WTC11 (cell line): ENCODE data around the gene TLX2. TPM values are rescaled to one million over a fixed set of nuclear protein-coding genes. Genes with fewer than 3 reads are reported as not detected.

Source experiments
- ATF1 ChIP-seq: sonication (generic); formaldehyde crosslinking; IDR thresholded peaks from 2 replicates; pipeline ENCODE4 v1.8.1; 2023; ENCODE audit warnings: mild to moderate bottlenecking, moderate library complexity, missing genetic modification reagents
- CBFB ChIP-seq: sonication (generic); formaldehyde crosslinking; IDR thresholded peaks from 2 replicates; pipeline ENCODE4 v1.8.1; 2022; ENCODE audit warnings: mild to moderate bottlenecking, low read depth, missing genetic modification reagents
- ELF4 ChIP-seq: sonication (generic); formaldehyde crosslinking; IDR thresholded peaks from 2 replicates; pipeline ENCODE4 v1.8.1; 2022; ENCODE audit warnings: low read depth, mild to moderate bottlenecking, moderate library complexity, missing genetic modification reagents
- ESRRA ChIP-seq: sonication (generic); formaldehyde crosslinking; IDR thresholded peaks from 2 replicates; pipeline ENCODE4 v1.8.1; 2022; ENCODE audit warnings: mild to moderate bottlenecking, missing genetic modification reagents, borderline replicate concordance
- ETV6 ChIP-seq: sonication (generic); formaldehyde crosslinking; IDR thresholded peaks from 2 replicates; pipeline ENCODE4 v1.8.1; 2022; ENCODE audit warnings: mild to moderate bottlenecking, missing genetic modification reagents
- FOXJ3 ChIP-seq: sonication (generic); formaldehyde crosslinking; IDR thresholded peaks from 2 replicates; pipeline ENCODE4 v1.9.0; 2021; ENCODE audit warnings: missing genetic modification reagents, mild to moderate bottlenecking, borderline replicate concordance
- FOXK1 ChIP-seq: sonication (generic); formaldehyde crosslinking; IDR thresholded peaks from 2 replicates; pipeline ENCODE4 v1.8.0; 2022; ENCODE audit warnings: mild to moderate bottlenecking, moderate library complexity, missing genetic modification reagents
- JAZF1 ChIP-seq: fragments of 250-450 bp; sonication (Bioruptor Pico); IDR thresholded peaks from 2 replicates; pipeline ENCODE4 v1.9.0; 2021; ENCODE audit warnings: moderate library complexity, mild to moderate bottlenecking, inconsistent platforms
- NFYB ChIP-seq: sonication (generic); formaldehyde crosslinking; conservative IDR thresholded peaks from 2 replicates; pipeline ENCODE4 v1.8.0; 2022; ENCODE audit warnings: low read depth, missing genetic modification reagents
- PRRX2 ChIP-seq: fragments of 250-450 bp; sonication (Bioruptor Pico); IDR thresholded peaks from 2 replicates; pipeline ENCODE4 v1.8.0; 2021; ENCODE audit warnings: mild to moderate bottlenecking
- RORB ChIP-seq: fragments of 250-450 bp; sonication (Bioruptor Pico); IDR thresholded peaks from 2 replicates; pipeline ENCODE4 v1.9.0; 2021; ENCODE audit warnings: mild to moderate bottlenecking
- SMAD4 ChIP-seq: sonication (generic); formaldehyde crosslinking; IDR thresholded peaks from 2 replicates; pipeline ENCODE4 v1.8.0; 2022; ENCODE audit warnings: mild to moderate bottlenecking, missing genetic modification reagents
- SOX15 ChIP-seq: fragments of 250-450 bp; sonication (Bioruptor Pico); IDR thresholded peaks from 2 replicates; pipeline ENCODE4 v1.9.0; 2021; ENCODE audit warnings: mild to moderate bottlenecking
- SP1 ChIP-seq: sonication (generic); formaldehyde crosslinking; conservative IDR thresholded peaks from 2 replicates; pipeline ENCODE4 v1.8.1; 2022; ENCODE audit warnings: missing genetic modification reagents
- ZNF423 ChIP-seq: fragments of 250-450 bp; sonication (Bioruptor Pico); IDR thresholded peaks from 2 replicates; pipeline ENCODE4 v2.1.2; 2022; ENCODE audit warnings: mild to moderate bottlenecking, moderate library complexity
- total RNA-seq: library from RNA; stranded (reverse); gene quantifications from 3 replicates; pipeline ENCODE4 v1.2.3, GENCODE V29; 2021
- TF ChIP-seq, protein P1 (sequence below): fragments of 250-450 bp; sonication (Bioruptor Pico); IDR thresholded peaks from 2 replicates; pipeline ENCODE4 v1.9.0; 2021; ENCODE audit warnings: mild to moderate bottlenecking, borderline replicate concordance
- TF ChIP-seq, protein P2 (sequence below): sonication (generic); formaldehyde crosslinking; IDR thresholded peaks from 2 replicates; pipeline ENCODE4 v1.8.1; 2023; ENCODE audit warnings: mild to moderate bottlenecking, missing genetic modification reagents, borderline replicate concordance
- TF ChIP-seq, protein P3 (sequence below): sonication (generic); formaldehyde crosslinking; IDR thresholded peaks from 2 replicates; pipeline ENCODE4 v1.8.1; 2023; ENCODE audit warnings: mild to moderate bottlenecking, missing genetic modification reagents, moderate library complexity
- TF ChIP-seq, protein P4 (sequence below): sonication (generic); formaldehyde crosslinking; IDR thresholded peaks from 2 replicates; pipeline ENCODE4 v1.8.1; 2023; ENCODE audit warnings: mild to moderate bottlenecking, missing genetic modification reagents
- TF ChIP-seq, protein P5 (sequence below): sonication (generic); formaldehyde crosslinking; IDR thresholded peaks from 2 replicates; pipeline ENCODE4 v1.8.1; 2022; ENCODE audit warnings: low read depth, mild to moderate bottlenecking, moderate library complexity, missing genetic modification reagents, borderline replicate concordance
- TF ChIP-seq, protein P6 (sequence below): sonication (generic); formaldehyde crosslinking; IDR thresholded peaks from 2 replicates; pipeline ENCODE4 v1.8.0; 2022; ENCODE audit warnings: mild to moderate bottlenecking, missing genetic modification reagents
- TF ChIP-seq, protein P7 (sequence below): fragments of 250-450 bp; sonication (Bioruptor Pico); IDR thresholded peaks from 2 replicates; pipeline ENCODE4 v1.9.0; 2021; ENCODE audit warnings: moderate library complexity, mild to moderate bottlenecking, inconsistent platforms, borderline replicate concordance
- TF ChIP-seq, protein P8 (sequence below): fragments of 250-450 bp; sonication (Bioruptor Pico); IDR thresholded peaks from 2 replicates; pipeline ENCODE4 v1.9.0; 2021; ENCODE audit warnings: mild to moderate bottlenecking

The TLX2 gene
- total RNA-seq, 1 experiment from 2014 or later: 0.26 TPM

DNA sequence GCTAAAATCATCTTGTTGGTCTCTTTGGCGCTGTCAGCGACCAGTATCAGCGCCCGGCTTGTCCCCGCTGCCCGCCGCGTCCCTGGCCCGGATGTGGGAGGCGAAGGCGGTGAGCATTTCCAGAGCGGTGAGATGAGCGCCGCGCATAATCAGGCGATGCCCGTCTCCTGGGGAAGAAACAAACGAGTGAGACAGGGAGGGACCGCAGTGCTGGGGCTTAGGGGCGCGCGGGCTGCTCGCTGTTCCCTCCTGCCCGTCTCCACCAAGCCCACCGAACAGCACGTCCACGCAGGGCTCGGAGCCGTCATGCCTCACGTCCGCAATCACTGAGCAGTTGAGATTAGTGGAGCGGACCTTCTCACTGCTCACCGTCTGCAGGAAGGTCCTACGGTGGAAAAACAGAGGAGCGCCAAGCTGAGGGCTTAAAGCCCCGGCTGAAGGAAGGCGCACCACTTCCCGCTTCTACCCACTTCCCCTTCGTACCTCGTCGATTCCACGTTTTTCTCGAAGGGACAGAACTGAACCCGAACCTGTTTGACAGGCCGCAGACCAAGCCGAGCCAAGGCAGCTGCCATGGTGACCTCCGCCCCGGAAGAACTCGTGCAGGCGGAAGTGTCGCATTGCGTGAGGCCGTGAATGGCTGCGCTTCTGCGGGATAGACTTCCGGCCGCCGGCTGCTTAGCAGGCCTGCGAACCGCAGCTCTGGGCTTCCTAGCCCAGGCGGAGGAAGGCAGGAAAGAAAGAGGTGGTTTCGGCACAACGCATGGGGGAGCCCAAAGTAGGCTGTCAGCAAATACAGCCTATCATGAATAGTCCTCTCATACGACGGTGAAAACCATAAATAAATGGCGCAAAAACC, 41.9 kb upstream of the TLX2 start, which contains the start of gene MRPL53 (continued):
- TF ChIP-seq, protein P1, sequence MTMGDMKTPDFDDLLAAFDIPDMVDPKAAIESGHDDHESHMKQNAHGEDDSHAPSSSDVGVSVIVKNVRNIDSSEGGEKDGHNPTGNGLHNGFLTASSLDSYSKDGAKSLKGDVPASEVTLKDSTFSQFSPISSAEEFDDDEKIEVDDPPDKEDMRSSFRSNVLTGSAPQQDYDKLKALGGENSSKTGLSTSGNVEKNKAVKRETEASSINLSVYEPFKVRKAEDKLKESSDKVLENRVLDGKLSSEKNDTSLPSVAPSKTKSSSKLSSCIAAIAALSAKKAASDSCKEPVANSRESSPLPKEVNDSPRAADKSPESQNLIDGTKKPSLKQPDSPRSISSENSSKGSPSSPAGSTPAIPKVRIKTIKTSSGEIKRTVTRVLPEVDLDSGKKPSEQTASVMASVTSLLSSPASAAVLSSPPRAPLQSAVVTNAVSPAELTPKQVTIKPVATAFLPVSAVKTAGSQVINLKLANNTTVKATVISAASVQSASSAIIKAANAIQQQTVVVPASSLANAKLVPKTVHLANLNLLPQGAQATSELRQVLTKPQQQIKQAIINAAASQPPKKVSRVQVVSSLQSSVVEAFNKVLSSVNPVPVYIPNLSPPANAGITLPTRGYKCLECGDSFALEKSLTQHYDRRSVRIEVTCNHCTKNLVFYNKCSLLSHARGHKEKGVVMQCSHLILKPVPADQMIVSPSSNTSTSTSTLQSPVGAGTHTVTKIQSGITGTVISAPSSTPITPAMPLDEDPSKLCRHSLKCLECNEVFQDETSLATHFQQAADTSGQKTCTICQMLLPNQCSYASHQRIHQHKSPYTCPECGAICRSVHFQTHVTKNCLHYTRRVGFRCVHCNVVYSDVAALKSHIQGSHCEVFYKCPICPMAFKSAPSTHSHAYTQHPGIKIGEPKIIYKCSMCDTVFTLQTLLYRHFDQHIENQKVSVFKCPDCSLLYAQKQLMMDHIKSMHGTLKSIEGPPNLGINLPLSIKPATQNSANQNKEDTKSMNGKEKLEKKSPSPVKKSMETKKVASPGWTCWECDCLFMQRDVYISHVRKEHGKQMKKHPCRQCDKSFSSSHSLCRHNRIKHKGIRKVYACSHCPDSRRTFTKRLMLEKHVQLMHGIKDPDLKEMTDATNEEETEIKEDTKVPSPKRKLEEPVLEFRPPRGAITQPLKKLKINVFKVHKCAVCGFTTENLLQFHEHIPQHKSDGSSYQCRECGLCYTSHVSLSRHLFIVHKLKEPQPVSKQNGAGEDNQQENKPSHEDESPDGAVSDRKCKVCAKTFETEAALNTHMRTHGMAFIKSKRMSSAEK (CRISPR knock-in tag): no peak
- TF ChIP-seq, protein P2, sequence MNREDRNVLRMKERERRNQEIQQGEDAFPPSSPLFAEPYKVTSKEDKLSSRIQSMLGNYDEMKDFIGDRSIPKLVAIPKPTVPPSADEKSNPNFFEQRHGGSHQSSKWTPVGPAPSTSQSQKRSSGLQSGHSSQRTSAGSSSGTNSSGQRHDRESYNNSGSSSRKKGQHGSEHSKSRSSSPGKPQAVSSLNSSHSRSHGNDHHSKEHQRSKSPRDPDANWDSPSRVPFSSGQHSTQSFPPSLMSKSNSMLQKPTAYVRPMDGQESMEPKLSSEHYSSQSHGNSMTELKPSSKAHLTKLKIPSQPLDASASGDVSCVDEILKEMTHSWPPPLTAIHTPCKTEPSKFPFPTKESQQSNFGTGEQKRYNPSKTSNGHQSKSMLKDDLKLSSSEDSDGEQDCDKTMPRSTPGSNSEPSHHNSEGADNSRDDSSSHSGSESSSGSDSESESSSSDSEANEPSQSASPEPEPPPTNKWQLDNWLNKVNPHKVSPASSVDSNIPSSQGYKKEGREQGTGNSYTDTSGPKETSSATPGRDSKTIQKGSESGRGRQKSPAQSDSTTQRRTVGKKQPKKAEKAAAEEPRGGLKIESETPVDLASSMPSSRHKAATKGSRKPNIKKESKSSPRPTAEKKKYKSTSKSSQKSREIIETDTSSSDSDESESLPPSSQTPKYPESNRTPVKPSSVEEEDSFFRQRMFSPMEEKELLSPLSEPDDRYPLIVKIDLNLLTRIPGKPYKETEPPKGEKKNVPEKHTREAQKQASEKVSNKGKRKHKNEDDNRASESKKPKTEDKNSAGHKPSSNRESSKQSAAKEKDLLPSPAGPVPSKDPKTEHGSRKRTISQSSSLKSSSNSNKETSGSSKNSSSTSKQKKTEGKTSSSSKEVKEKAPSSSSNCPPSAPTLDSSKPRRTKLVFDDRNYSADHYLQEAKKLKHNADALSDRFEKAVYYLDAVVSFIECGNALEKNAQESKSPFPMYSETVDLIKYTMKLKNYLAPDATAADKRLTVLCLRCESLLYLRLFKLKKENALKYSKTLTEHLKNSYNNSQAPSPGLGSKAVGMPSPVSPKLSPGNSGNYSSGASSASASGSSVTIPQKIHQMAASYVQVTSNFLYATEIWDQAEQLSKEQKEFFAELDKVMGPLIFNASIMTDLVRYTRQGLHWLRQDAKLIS (CRISPR knock-in tag): 0 out of 2 replicates have a peak, but pooled peaks have one; percentile 64
- TF ChIP-seq RORB (CRISPR knock-in tag): no peak
- peak; percentile 72; the same call in 1 of the 2 replicates for TF ChIP-seq ESRRA
- TF ChIP-seq, protein P3, sequence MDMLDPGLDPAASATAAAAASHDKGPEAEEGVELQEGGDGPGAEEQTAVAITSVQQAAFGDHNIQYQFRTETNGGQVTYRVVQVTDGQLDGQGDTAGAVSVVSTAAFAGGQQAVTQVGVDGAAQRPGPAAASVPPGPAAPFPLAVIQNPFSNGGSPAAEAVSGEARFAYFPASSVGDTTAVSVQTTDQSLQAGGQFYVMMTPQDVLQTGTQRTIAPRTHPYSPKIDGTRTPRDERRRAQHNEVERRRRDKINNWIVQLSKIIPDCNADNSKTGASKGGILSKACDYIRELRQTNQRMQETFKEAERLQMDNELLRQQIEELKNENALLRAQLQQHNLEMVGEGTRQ (CRISPR knock-in tag): no peak
- peak; percentile 41; the same call in 1 of the 2 replicates for TF ChIP-seq NFYB (CRISPR knock-in tag)
- TF ChIP-seq ETV6 (CRISPR knock-in tag): peak; percentile 47; the same call in 1 of the 2 replicates
- TF ChIP-seq PRRX2 (CRISPR knock-in tag): no peak
- TF ChIP-seq ATF1 (CRISPR knock-in tag): peak; percentile 91
- TF ChIP-seq FOXJ3: no peak
- no peak for TF ChIP-seq JAZF1 (CRISPR knock-in tag)
- no peak for TF ChIP-seq CBFB (CRISPR knock-in tag)
- no peak for TF ChIP-seq SMAD4 (CRISPR knock-in tag)
- TF ChIP-seq FOXK1 (CRISPR knock-in tag): peak; percentile 84; the same call in 1 of the 2 replicates
- TF ChIP-seq, protein P4, sequence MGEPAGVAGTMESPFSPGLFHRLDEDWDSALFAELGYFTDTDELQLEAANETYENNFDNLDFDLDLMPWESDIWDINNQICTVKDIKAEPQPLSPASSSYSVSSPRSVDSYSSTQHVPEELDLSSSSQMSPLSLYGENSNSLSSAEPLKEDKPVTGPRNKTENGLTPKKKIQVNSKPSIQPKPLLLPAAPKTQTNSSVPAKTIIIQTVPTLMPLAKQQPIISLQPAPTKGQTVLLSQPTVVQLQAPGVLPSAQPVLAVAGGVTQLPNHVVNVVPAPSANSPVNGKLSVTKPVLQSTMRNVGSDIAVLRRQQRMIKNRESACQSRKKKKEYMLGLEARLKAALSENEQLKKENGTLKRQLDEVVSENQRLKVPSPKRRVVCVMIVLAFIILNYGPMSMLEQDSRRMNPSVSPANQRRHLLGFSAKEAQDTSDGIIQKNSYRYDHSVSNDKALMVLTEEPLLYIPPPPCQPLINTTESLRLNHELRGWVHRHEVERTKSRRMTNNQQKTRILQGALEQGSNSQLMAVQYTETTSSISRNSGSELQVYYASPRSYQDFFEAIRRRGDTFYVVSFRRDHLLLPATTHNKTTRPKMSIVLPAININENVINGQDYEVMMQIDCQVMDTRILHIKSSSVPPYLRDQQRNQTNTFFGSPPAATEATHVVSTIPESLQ (CRISPR knock-in tag): no peak
- TF ChIP-seq, protein P5, sequence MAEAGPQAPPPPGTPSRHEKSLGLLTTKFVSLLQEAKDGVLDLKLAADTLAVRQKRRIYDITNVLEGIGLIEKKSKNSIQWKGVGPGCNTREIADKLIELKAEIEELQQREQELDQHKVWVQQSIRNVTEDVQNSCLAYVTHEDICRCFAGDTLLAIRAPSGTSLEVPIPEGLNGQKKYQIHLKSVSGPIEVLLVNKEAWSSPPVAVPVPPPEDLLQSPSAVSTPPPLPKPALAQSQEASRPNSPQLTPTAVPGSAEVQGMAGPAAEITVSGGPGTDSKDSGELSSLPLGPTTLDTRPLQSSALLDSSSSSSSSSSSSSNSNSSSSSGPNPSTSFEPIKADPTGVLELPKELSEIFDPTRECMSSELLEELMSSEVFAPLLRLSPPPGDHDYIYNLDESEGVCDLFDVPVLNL (CRISPR knock-in tag): no peak
- TF ChIP-seq, protein P6, sequence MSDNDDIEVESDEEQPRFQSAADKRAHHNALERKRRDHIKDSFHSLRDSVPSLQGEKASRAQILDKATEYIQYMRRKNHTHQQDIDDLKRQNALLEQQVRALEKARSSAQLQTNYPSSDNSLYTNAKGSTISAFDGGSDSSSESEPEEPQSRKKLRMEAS (CRISPR knock-in tag): peak; percentile 46; the same call in 1 of the 2 replicates
- TF ChIP-seq ZNF423 (CRISPR knock-in tag): no peak
- TF ChIP-seq SOX15: no peak
- no peak for TF ChIP-seq ELF4 (CRISPR knock-in tag)
- TF ChIP-seq, protein P7, sequence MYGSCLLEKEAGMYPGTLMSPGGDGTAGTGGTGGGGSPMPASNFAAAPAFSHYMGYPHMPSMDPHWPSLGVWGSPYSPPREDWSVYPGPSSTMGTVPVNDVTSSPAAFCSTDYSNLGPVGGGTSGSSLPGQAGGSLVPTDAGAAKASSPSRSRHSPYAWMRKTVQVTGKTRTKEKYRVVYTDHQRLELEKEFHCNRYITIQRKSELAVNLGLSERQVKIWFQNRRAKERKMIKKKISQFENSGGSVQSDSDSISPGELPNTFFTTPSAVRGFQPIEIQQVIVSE: no peak
- TF ChIP-seq, protein P8, sequence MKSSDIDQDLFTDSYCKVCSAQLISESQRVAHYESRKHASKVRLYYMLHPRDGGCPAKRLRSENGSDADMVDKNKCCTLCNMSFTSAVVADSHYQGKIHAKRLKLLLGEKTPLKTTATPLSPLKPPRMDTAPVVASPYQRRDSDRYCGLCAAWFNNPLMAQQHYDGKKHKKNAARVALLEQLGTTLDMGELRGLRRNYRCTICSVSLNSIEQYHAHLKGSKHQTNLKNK: peak; percentile 87
- TF ChIP-seq SP1 (CRISPR knock-in tag): peak; percentile 71; the same call in 1 of the 2 replicates
